CD4-positive, alpha-beta T cell treated with Interleukin-6 at 100 ng/mL for 8 hours (primary cell): ENCODE data around the gene CRYBA2.
A peak's percentile ranks its signal among the peaks of the same experiment; 100 is the strongest.

Experiments used
- DNase-seq: peaks from one replicate; pipeline ENCODE4 v3.0.0-alpha.2; 2020; ENCODE audit warnings: mixed read lengths, low spot score

Gene CRYBA2

GRCh38 chr2:219023045-219023605 lies 29.9 kb upstream of the CRYBA2 start:
- DNase-seq, result no peak

- DNase-seq, result no peak
Observed at GRCh38 chr2:219022616-219023015, 29.4 kb upstream of the CRYBA2 start.

GRCh38 chr2:219022041-219022440 lies 28.8 kb upstream of the CRYBA2 start:
- DNase-seq, result no peak

- DNase-seq, result no peak
Observed at GRCh38 chr2:219021591-219021990, 28.4 kb upstream of the CRYBA2 start.

- no peak for DNase-seq
Observed at GRCh38 chr2:219020604-219021365, 27.6 kb upstream of the CRYBA2 start.

- no peak for DNase-seq
Observed at GRCh38 chr2:219019436-219019835, 26.2 kb upstream of the CRYBA2 start.

- no peak for DNase-seq
Observed at GRCh38 chr2:219018726-219019125, 25.5 kb upstream of the CRYBA2 start.

GRCh38 chr2:219018286-219018685 lies 25.1 kb upstream of the CRYBA2 start:
- no peak for DNase-seq

- DNase-seq, result no peak
Observed at GRCh38 chr2:219017201-219017931, 24.1 kb upstream of the CRYBA2 start.

- no peak for DNase-seq
Observed at GRCh38 chr2:219016721-219017120, 23.5 kb upstream of the CRYBA2 start.

- no peak for DNase-seq
Observed at GRCh38 chr2:219010873-219011272, 17.7 kb upstream of the CRYBA2 start.

- DNase-seq, result no peak
Observed at GRCh38 chr2:219010162-219010756, 17.0 kb upstream of the CRYBA2 start.

GRCh38 chr2:219009294-219009693 lies 16.1 kb upstream of the CRYBA2 start:
- no peak for DNase-seq

- no peak for DNase-seq
Observed at GRCh38 chr2:219003979-219004378, 10.8 kb upstream of the CRYBA2 start.

- DNase-seq, result no peak
Observed at GRCh38 chr2:219003267-219003634, 10.0 kb upstream of the CRYBA2 start.

- DNase-seq, result peak; percentile 14
Observed at GRCh38 chr2:219002395-219003266, 9.4 kb upstream of the CRYBA2 start.

GRCh38 chr2:219001577-219002394 lies 8.6 kb upstream of the CRYBA2 start:
- DNase-seq, result no peak

GRCh38 chr2:219001100-219001576 lies 7.9 kb upstream of the CRYBA2 start:
- DNase-seq, result no peak

- DNase-seq, result no peak
Observed at GRCh38 chr2:219000569-219000960, 7.3 kb upstream of the CRYBA2 start.

- DNase-seq, result no peak
Observed at GRCh38 chr2:218999881-219000568, 6.8 kb upstream of the CRYBA2 start.
